ENCODE results near the gene NYNRIN. TPM values are rescaled to one million over a fixed set of nuclear protein-coding genes. Genes with fewer than 3 reads are reported as not detected.
A peak's percentile ranks its signal among the peaks of the same experiment; 100 is the strongest.

NYNRIN gene
- total RNA-seq, 1 donor from 2014 or later, result 15.5 TPM

DNA sequence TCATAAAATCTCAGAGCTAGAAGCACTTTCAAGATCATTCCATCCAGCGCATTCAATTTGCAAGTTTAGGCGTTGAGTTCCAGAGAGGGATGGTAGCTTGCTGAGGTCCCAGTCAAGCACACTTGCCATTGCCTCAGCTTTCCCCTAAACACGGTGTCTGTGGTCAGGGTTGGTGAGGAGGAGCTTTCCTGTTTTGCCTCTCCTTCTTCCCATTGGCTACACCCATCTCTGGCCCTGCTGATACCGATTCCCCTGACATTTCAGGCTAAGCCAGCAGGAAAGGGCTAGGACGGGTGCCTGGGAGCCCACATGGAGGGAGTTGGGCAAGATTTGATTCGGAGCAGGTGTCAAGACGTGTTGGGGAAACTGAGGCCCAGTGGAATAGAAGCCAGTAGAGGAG, 21.7 kb upstream of the NYNRIN start:
- H3F3A ChIP-seq (ENCODE audit: low read depth), result peaks cover 19% of the 10 kb centered on the region
- no peaks in the 10 kb centered on the region for H3K27me3 ChIP-seq
- Mint-ChIP-seq H3K27me3 (ENCODE audit: insufficient read depth, low read depth) (peaks cover 14% of the 10 kb centered on the region), H3K4me3 (no peak overlapping the region), H3K4me1 (peaks cover 7% of the 10 kb centered on the region), H3K9me3 (no peaks in the 10 kb centered on the region), H3K36me3 (peaks cover 21% of the 10 kb centered on the region), H3K27ac (no peak overlapping the region)
- H3K79me2 ChIP-seq (ENCODE audit: low read depth), result no peaks in the 10 kb centered on the region
- peak overlapping the region; percentile 72 for H3K4me2 ChIP-seq
- no peaks in the 10 kb centered on the region for H3K9me3 ChIP-seq (ENCODE audit: low read depth)
- no peaks in the 10 kb centered on the region for H4K20me1 ChIP-seq (ENCODE audit: low read depth)
- no peaks in the 10 kb centered on the region for H3K36me3 ChIP-seq
- H3K9ac ChIP-seq, result no peak overlapping the region
- TF ChIP-seq EZH2 (IDR thresholded peaks at IDR 0.05), result no peak
- no peak for TF ChIP-seq EZH2phosphoT487 (IDR thresholded peaks at IDR 0.05)
- TF ChIP-seq, protein P1, sequence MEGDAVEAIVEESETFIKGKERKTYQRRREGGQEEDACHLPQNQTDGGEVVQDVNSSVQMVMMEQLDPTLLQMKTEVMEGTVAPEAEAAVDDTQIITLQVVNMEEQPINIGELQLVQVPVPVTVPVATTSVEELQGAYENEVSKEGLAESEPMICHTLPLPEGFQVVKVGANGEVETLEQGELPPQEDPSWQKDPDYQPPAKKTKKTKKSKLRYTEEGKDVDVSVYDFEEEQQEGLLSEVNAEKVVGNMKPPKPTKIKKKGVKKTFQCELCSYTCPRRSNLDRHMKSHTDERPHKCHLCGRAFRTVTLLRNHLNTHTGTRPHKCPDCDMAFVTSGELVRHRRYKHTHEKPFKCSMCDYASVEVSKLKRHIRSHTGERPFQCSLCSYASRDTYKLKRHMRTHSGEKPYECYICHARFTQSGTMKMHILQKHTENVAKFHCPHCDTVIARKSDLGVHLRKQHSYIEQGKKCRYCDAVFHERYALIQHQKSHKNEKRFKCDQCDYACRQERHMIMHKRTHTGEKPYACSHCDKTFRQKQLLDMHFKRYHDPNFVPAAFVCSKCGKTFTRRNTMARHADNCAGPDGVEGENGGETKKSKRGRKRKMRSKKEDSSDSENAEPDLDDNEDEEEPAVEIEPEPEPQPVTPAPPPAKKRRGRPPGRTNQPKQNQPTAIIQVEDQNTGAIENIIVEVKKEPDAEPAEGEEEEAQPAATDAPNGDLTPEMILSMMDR (IDR thresholded peaks at IDR 0.05), result no peak
- H3K4me1 ChIP-seq, result peaks cover 26% of the 10 kb centered on the region
- no peak overlapping the region for H3K27ac ChIP-seq
- H3K4me3 ChIP-seq, result peak overlapping the region; percentile 8
- DNase-seq (ENCODE audit: low spot score), result no peak
- no peak overlapping the region for H2AFZ ChIP-seq (replicated peaks)

DNA sequence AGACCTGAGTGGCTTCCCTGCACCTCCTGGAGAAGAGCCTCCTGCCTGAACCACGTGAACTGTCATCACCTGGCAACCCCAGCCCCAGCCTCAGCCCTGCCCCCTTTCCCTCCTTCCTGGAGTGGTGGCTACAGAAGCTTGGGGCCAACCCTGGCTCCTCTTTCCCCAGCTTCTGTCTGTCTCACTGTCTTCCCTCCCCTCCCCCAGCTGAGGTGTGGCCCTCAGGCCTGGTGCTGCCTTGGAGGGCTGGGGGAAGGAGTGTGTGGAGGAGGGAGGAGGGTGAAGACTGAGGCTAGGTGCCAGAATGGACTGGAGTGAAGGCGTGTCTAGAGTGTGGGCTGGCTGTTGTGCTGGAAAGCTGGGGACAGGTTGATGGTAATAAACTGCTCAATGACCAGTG, 21.1 kb upstream of the NYNRIN start:
- Histone ChIP-seq H3K27ac (no peak overlapping the region), H2AFZ (replicated peaks) (no peak overlapping the region), H3K4me1 (peaks cover 26% of the 10 kb centered on the region), H3K27me3 (no peaks in the 10 kb centered on the region), H3F3A (ENCODE audit: low read depth) (peaks cover 19% of the 10 kb centered on the region), H3K79me2 (ENCODE audit: low read depth) (no peaks in the 10 kb centered on the region), H3K9me3 (ENCODE audit: low read depth) (no peaks in the 10 kb centered on the region), H3K9ac (no peak overlapping the region), H3K4me3 (no peak overlapping the region), H4K20me1 (ENCODE audit: low read depth) (no peaks in the 10 kb centered on the region), H3K4me2 (no peak overlapping the region), H3K36me3 (no peaks in the 10 kb centered on the region)
- H3K27ac Mint-ChIP-seq, result no peak overlapping the region
- H3K4me1 Mint-ChIP-seq, result peaks cover 7% of the 10 kb centered on the region
- peaks cover 16% of the 10 kb centered on the region for H3K36me3 Mint-ChIP-seq
- H3K27me3 Mint-ChIP-seq (ENCODE audit: insufficient read depth, low read depth), result peaks cover 14% of the 10 kb centered on the region
- no peak overlapping the region for H3K4me3 Mint-ChIP-seq
- no peak for DNase-seq (ENCODE audit: low spot score)
- H3K9me3 Mint-ChIP-seq, result no peaks in the 10 kb centered on the region
- TF ChIP-seq EZH2 (IDR thresholded peaks at IDR 0.05) (no peak), EZH2phosphoT487 (IDR thresholded peaks at IDR 0.05) (no peak)
- TF ChIP-seq, protein P1 (IDR thresholded peaks at IDR 0.05), result no peak

DNA sequence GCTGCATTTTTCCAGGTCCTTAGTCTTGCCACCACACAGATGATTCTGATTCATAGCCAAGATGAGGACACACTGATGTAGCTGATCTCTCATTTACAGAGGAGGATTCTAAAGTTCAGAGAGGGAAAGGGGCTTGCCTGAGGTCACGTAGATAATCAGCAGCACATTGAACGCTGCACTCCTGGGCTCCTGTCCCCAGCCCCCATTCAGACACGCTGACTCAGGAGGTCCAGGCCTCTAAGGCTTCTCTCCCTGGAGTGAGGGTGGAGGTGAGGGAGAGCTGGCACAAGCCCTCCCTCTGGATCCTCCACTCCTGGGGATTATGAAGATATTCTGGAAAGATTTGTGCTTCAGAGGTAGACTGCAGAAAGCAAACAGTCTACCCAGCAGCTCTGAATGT, 20.5 kb upstream of the NYNRIN start:
- no peak overlapping the region for H2AFZ ChIP-seq (replicated peaks)
- no peak overlapping the region for H3K9ac ChIP-seq
- H3F3A ChIP-seq (ENCODE audit: low read depth), result peaks cover 19% of the 10 kb centered on the region
- no peaks in the 10 kb centered on the region for H3K79me2 ChIP-seq (ENCODE audit: low read depth)
- TF ChIP-seq EZH2phosphoT487 (IDR thresholded peaks at IDR 0.05) (no peak), EZH2 (IDR thresholded peaks at IDR 0.05) (no peak)
- TF ChIP-seq, protein P1 (IDR thresholded peaks at IDR 0.05), result no peak
- H3K36me3 ChIP-seq, result no peaks in the 10 kb centered on the region
- Mint-ChIP-seq H3K36me3 (peaks cover 12% of the 10 kb centered on the region), H3K9me3 (no peaks in the 10 kb centered on the region), H3K4me3 (no peak overlapping the region), H3K27me3 (ENCODE audit: insufficient read depth, low read depth) (peaks cover 14% of the 10 kb centered on the region), H3K27ac (no peak overlapping the region), H3K4me1 (peaks cover 7% of the 10 kb centered on the region)
- no peak overlapping the region for H3K4me2 ChIP-seq
- H3K27me3 ChIP-seq, result no peaks in the 10 kb centered on the region
- H3K9me3 ChIP-seq (ENCODE audit: low read depth), result no peaks in the 10 kb centered on the region
- H3K27ac ChIP-seq, result no peak overlapping the region
- no peaks in the 10 kb centered on the region for H4K20me1 ChIP-seq (ENCODE audit: low read depth)
- peaks cover 26% of the 10 kb centered on the region for H3K4me1 ChIP-seq
- H3K4me3 ChIP-seq, result no peak overlapping the region
- no peak for DNase-seq (ENCODE audit: low spot score)
